ENCODE data around the gene ANKRD60. TPM values are rescaled to one million over a fixed set of nuclear protein-coding genes. Genes with fewer than 3 reads are reported as not detected.

Gene ANKRD60
- total and polyA plus RNA-seq, 3 experiments from 2014 or later, result not detected

DNA sequence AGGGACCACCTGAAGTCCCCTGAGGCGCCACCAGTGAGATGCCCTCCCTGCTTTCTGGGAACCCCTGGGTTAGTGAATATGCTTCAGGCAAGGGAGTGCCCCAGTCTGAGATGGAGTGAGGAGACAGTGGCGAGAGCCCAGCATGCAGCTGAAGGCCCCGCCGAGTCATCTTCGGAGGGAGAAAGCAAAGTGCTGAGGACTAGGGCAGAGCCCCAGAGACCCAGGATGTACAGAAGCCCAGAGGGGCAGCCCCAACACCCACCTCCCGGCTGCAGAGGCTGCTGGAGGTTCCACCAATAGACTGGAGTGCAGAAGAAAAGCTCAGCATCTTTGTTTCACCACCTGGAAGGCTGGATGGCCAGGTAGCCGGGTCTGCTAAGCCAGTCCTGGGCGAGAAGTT lies 14.1 kb downstream of the ANKRD60 start:
- no peak for DNase-seq
- ChIA-PET POLR2A (no interaction called here), CTCF (no interaction called here)
- Mint-ChIP-seq H3K27me3 (peaks cover 15 to 55% of the 10 kb centered on the region in 2 donors), H3K27ac (peak overlapping the region in 1 of 8 donors; percentile 11), H3K36me3 (no peaks in the 10 kb centered on the region), H3K4me1 (peaks cover 0 to 7% (median 4%) of the 10 kb centered on the region in 3 donors), H3K4me3 (no peak overlapping the region), H3K9me3 (peaks cover 0 to 13% (median 5%) of the 10 kb centered on the region in 5 donors)
- Histone ChIP-seq H3K27ac (ENCODE audit: low read depth, low read length) (no peak overlapping the region), H3K27me3 (ENCODE audit: insufficient read depth, low read length, poor library complexity, severe bottlenecking) (peaks cover 7% of the 10 kb centered on the region), H3K4me3 (ENCODE audit: low read length) (no peak overlapping the region), H3K4me1 (ENCODE audit: insufficient read depth, low read length) (no peaks in the 10 kb centered on the region), H3K36me3 (ENCODE audit: insufficient read depth, low read length) (no peaks in the 10 kb centered on the region), H3K9me3 (ENCODE audit: low read length) (no peaks in the 10 kb centered on the region)

DNA sequence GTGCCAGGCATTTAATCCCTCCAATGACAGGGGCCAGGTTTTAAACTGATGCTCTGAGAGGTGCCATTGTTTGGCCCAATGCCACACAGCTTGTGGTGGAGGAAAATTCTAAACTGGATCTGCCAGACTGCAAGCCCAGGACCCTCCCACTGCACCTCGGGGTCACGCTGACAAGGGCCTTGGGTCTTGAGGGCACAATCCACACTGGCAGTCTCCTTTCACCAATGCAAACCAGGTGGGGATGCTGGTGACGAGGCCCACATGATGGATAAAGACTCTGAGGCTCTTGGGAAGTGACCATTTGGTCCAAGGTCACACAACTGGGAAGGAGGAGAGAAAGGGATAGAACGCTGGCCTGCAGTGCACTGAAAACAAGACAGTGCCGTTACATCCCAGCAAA lies 14.7 kb downstream of the ANKRD60 start:
- Histone ChIP-seq H3K4me1 (ENCODE audit: insufficient read depth, low read length) (no peaks in the 10 kb centered on the region), H3K9me3 (ENCODE audit: low read length) (no peaks in the 10 kb centered on the region), H3K36me3 (ENCODE audit: insufficient read depth, low read length) (no peaks in the 10 kb centered on the region), H3K27ac (ENCODE audit: low read depth, low read length) (no peak overlapping the region), H3K27me3 (ENCODE audit: insufficient read depth, low read length, poor library complexity, severe bottlenecking) (peaks cover 7% of the 10 kb centered on the region), H3K4me3 (ENCODE audit: low read length) (no peak overlapping the region)
- no peak for DNase-seq
- H3K27me3 Mint-ChIP-seq, result peaks cover 9 to 49% of the 10 kb centered on the region in 2 donors
- no peak overlapping the region for H3K4me3 Mint-ChIP-seq
- no peaks in the 10 kb centered on the region for H3K36me3 Mint-ChIP-seq
- H3K27ac Mint-ChIP-seq, result no peak overlapping the region
- CTCF ChIA-PET, result no interaction called here
- peaks cover 0 to 7% (median 4%) of the 10 kb centered on the region in 3 donors for H3K4me1 Mint-ChIP-seq
- POLR2A ChIA-PET, result no interaction called here
- H3K9me3 Mint-ChIP-seq, result peaks cover 0 to 7% (median 0%) of the 10 kb centered on the region in 5 donors

DNA sequence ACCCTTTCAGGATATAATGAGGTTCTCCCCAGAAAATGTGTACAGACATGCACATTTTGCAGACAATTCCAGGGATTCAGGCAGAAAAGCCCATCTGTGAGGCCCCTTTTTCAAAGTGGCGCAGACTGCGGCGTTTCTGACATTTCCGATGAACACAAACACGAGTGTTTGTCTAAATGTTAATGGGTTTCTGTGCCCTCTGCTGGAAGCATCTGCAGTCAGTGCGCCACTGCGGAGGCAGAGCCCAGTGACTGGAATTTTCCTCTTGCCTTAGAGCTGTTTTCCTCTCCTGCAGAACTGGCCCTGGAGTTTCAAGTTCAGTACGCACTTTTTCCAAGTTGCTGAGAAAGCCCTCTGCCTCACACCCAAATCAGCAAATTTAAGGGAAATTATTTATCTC lies 15.3 kb downstream of the ANKRD60 start:
- Mint-ChIP-seq H3K9me3 (peaks cover 0 to 1% (median 0%) of the 10 kb centered on the region in 5 donors), H3K27ac (no peak overlapping the region), H3K4me3 (no peak overlapping the region), H3K4me1 (peaks cover 0 to 7% (median 4%) of the 10 kb centered on the region in 3 donors), H3K36me3 (no peaks in the 10 kb centered on the region), H3K27me3 (peaks cover 3 to 43% of the 10 kb centered on the region in 2 donors)
- DNase-seq, result no peak
- ChIA-PET CTCF (interaction anchor here (0.6 kb wide), 1 partner anchor 33 kb away, joined by 3 read pairs; no protein-coding TSS in a partner anchor), POLR2A (no interaction called here)
- no peaks in the 10 kb centered on the region for H3K9me3 ChIP-seq (ENCODE audit: low read length)
- no peaks in the 10 kb centered on the region for H3K36me3 ChIP-seq (ENCODE audit: insufficient read depth, low read length)
- no peak overlapping the region for H3K27ac ChIP-seq (ENCODE audit: low read depth, low read length)
- H3K27me3 ChIP-seq (ENCODE audit: insufficient read depth, low read length, poor library complexity, severe bottlenecking), result peaks cover 7% of the 10 kb centered on the region
- H3K4me3 ChIP-seq (ENCODE audit: low read length), result no peak overlapping the region
- no peaks in the 10 kb centered on the region for H3K4me1 ChIP-seq (ENCODE audit: insufficient read depth, low read length)

DNA sequence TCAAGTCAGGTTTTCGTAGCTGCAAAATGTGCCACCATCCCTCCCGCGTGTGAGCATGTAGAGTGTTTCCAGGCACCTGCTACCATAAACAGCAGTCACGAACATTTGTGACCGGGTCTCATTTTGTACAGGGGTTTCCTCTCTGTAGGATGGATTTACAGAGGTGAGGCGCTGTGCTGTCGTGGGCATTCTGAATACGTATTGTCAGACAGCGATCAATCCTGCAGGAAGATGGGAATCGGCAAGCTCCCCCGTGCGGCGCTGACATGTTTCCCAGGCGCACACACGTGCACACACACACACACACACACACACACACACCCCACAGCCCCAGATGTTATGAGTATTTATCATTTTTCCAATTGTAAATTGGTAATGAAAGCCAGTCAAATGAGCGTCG lies 15.8 kb downstream of the ANKRD60 start:
- no peak for DNase-seq
- no peaks in the 10 kb centered on the region for H3K9me3 Mint-ChIP-seq
- peaks cover 0 to 7% (median 4%) of the 10 kb centered on the region in 3 donors for H3K4me1 Mint-ChIP-seq
- no peak overlapping the region for H3K27ac ChIP-seq (ENCODE audit: low read depth, low read length)
- ChIA-PET POLR2A (no interaction called here), CTCF (interaction anchor here (0.6 kb wide), 1 partner anchor 33 kb away, joined by 3 read pairs; no protein-coding TSS in a partner anchor)
- H3K36me3 ChIP-seq (ENCODE audit: insufficient read depth, low read length), result no peaks in the 10 kb centered on the region
- H3K4me1 ChIP-seq (ENCODE audit: insufficient read depth, low read length), result no peaks in the 10 kb centered on the region
- no peaks in the 10 kb centered on the region for H3K36me3 Mint-ChIP-seq
- peaks cover 3 to 38% of the 10 kb centered on the region in 2 donors for H3K27me3 Mint-ChIP-seq
- peaks cover 7% of the 10 kb centered on the region for H3K27me3 ChIP-seq (ENCODE audit: insufficient read depth, low read length, poor library complexity, severe bottlenecking)
- H3K4me3 Mint-ChIP-seq, result no peak overlapping the region
- H3K27ac Mint-ChIP-seq, result no peak overlapping the region
- H3K9me3 ChIP-seq (ENCODE audit: low read length), result no peaks in the 10 kb centered on the region
- H3K4me3 ChIP-seq (ENCODE audit: low read length), result no peak overlapping the region

DNA sequence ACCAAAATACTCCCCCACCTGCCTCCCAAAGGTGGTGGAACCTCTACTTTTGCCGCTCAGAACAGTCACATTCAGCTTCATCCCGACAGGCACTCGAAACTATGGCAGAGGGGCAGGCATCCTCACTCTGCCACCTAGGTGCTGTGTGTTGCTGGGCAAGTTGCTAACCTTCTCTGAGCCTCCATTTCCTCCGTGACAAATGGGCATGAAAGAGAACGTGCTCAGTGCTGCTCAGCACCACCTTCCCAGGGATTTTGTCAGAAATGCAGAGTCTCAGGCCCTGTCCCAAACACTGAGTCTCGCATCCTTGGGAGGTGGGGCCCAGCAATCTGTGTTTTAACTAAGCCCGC lies 18.1 kb downstream of the ANKRD60 start:
- H3K27me3 Mint-ChIP-seq, result peaks cover 7 to 23% of the 10 kb centered on the region in 2 donors
- H3K27ac Mint-ChIP-seq, result peak overlapping the region in 1 of 8 donors; percentile 43
- H3K36me3 Mint-ChIP-seq, result no peaks in the 10 kb centered on the region
- Histone ChIP-seq H3K4me1 (ENCODE audit: insufficient read depth, low read length) (no peaks in the 10 kb centered on the region), H3K27me3 (ENCODE audit: insufficient read depth, low read length, poor library complexity, severe bottlenecking) (peaks cover 7% of the 10 kb centered on the region), H3K36me3 (ENCODE audit: insufficient read depth, low read length) (no peaks in the 10 kb centered on the region), H3K9me3 (ENCODE audit: low read length) (no peaks in the 10 kb centered on the region), H3K4me3 (ENCODE audit: low read length) (no peak overlapping the region), H3K27ac (ENCODE audit: low read depth, low read length) (no peak overlapping the region)
- no peak overlapping the region for H3K4me3 Mint-ChIP-seq
- H3K9me3 Mint-ChIP-seq, result peaks cover 0 to 2% (median 0%) of the 10 kb centered on the region in 5 donors
- peaks cover 0 to 7% (median 4%) of the 10 kb centered on the region in 3 donors for H3K4me1 Mint-ChIP-seq
- POLR2A ChIA-PET, result interaction anchor here (0.6 kb wide), 1 partner anchor 522 kb away, joined by 3 read pairs; no protein-coding TSS in a partner anchor
- CTCF ChIA-PET, result interaction anchor here (0.7 to 3.0 kb wide), 10 partner anchors 9 to 617 kb away, joined by 3 to 18 read pairs (median 4); no protein-coding TSS in a partner anchor
- no peak for DNase-seq

DNA sequence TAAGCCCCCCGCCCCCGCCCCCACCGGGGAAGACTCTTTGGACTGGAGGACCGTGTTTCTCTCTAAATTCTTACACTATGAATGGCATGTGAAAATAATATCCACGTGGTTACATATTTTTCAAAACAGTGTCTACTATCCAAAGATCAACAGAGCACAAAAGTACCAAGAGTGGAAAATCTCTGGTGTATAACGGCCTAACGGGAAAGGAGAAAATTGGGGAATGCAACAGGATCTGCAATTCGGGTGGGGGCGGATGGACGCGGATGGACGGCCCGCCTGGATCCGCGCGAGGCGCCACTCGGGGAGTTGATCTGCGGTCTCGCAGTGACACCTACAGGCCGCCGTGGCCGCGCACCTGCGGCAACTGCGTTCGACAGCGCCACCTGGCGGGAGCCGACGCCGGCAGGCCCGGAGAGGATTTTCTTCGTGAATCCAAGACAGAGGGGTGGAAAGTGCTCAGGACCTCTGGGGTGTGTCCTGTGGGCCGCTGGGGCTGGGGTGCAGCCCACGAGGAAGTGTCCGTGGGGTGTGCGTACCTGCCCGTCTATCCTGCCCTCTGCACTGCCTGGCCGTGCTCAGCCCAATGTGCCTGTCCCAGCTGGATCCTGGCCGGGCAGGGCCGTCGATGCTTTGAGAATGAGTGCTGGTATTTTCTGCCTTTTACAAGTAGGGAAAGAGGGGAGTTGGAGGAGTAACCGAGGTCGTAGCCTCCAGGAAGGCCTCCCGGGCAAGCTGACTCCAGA lies 18.6 kb downstream of the ANKRD60 start:
- H3K36me3 Mint-ChIP-seq, result no peaks in the 10 kb centered on the region
- ChIA-PET POLR2A (no interaction called here), CTCF (interaction anchor here (0.5 to 3.0 kb wide), 12 partner anchors 10 to 616 kb away, joined by 3 to 18 read pairs (median 4); partner anchors contain the start of gene ZBP1)

DNA sequence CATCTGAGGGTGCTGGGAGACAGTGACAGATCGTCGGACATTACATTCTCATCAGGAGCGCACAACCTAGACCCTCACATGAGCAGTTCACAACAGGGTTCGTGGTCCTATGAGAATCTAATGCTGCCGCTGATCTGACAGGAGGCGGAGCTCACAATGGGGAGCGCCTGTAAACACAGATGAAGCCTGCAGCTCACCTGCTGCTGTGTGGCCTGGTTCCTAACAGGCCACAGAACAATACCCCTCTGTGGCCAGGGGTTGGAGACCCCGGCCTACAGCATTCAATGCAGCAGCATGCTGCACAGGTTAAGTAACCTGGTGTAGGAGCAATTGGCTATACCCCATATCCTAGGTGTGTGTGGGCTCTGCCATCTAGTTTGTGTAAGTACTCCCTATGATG lies 19.5 kb downstream of the ANKRD60 start:
- ChIA-PET POLR2A (no interaction called here), CTCF (interaction anchor here (0.5 to 3.0 kb wide), 7 partner anchors 11 to 615 kb away, joined by 3 to 18 read pairs (median 4); partner anchors contain the start of gene ZBP1)
- peak overlapping the region in 1 of 8 donors; percentile 3 for H3K27ac Mint-ChIP-seq
- Histone ChIP-seq H3K4me3 (ENCODE audit: low read length) (no peak overlapping the region), H3K9me3 (ENCODE audit: low read length) (no peaks in the 10 kb centered on the region), H3K27me3 (ENCODE audit: insufficient read depth, low read length, poor library complexity, severe bottlenecking) (peaks cover 7% of the 10 kb centered on the region), H3K36me3 (ENCODE audit: insufficient read depth, low read length) (no peaks in the 10 kb centered on the region), H3K4me1 (ENCODE audit: insufficient read depth, low read length) (no peaks in the 10 kb centered on the region), H3K27ac (ENCODE audit: low read depth, low read length) (no peak overlapping the region)
- H3K4me1 Mint-ChIP-seq, result peaks cover 0 to 7% (median 4%) of the 10 kb centered on the region in 3 donors
- H3K4me3 Mint-ChIP-seq, result no peak overlapping the region
- DNase-seq, result no peak
- H3K27me3 Mint-ChIP-seq, result peaks cover 7 to 15% of the 10 kb centered on the region in 2 donors
- H3K9me3 Mint-ChIP-seq, result peaks cover 0 to 2% (median 0%) of the 10 kb centered on the region in 5 donors
- no peaks in the 10 kb centered on the region for H3K36me3 Mint-ChIP-seq

More for the DNA sequence above, 18.6 kb downstream of the ANKRD60 start:
- Histone ChIP-seq H3K36me3 (ENCODE audit: insufficient read depth, low read length) (no peaks in the 10 kb centered on the region), H3K4me3 (ENCODE audit: low read length) (no peak overlapping the region), H3K27ac (ENCODE audit: low read depth, low read length) (no peak overlapping the region), H3K9me3 (ENCODE audit: low read length) (no peaks in the 10 kb centered on the region), H3K27me3 (ENCODE audit: insufficient read depth, low read length, poor library complexity, severe bottlenecking) (peaks cover 7% of the 10 kb centered on the region), H3K4me1 (ENCODE audit: insufficient read depth, low read length) (no peaks in the 10 kb centered on the region)
- H3K9me3 Mint-ChIP-seq, result peaks cover 0 to 2% (median 0%) of the 10 kb centered on the region in 5 donors
- H3K4me3 Mint-ChIP-seq, result peak overlapping the region in 3 of 7 donors; percentile 6 to 9 (median 8)
- H3K4me1 Mint-ChIP-seq, result peaks cover 0 to 7% (median 4%) of the 10 kb centered on the region in 3 donors
- peaks cover 7 to 19% of the 10 kb centered on the region in 2 donors for H3K27me3 Mint-ChIP-seq
- H3K27ac Mint-ChIP-seq, result peak overlapping the region; percentile 3 to 81 (median 56)
- peak; percentile 73 to 87 (median 81) for DNase-seq

DNA sequence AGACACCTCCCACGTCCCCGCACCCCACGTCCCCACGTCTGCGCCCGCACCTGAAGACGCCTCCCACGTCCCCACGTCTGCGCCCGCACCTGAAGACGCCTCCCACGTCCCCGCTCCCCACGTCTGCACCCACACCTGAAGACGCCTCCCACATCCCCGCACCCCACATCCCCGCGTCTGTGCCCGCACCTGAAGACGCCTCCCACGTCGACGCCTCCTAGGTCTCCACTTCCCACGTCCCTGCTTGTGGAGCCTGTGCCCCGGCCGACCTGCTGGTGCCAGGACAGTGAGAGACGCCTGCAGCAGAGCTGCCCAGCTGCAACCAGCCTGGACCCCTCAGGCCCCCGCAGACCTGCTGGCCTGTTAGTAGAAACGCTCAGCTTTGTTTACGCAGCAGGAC lies 22.6 kb downstream of the ANKRD60 start:
- no peaks in the 10 kb centered on the region for H3K4me1 ChIP-seq (ENCODE audit: insufficient read depth, low read length)
- no peaks in the 10 kb centered on the region for H3K36me3 Mint-ChIP-seq
- DNase-seq, result no peak
- no peaks in the 10 kb centered on the region for H3K9me3 ChIP-seq (ENCODE audit: low read length)
- CTCF ChIA-PET, result no interaction called here
- H3K36me3 ChIP-seq (ENCODE audit: insufficient read depth, low read length), result no peaks in the 10 kb centered on the region
- H3K27ac ChIP-seq (ENCODE audit: low read depth, low read length), result no peak overlapping the region
- peaks cover 0 to 7% (median 4%) of the 10 kb centered on the region in 3 donors for H3K4me1 Mint-ChIP-seq
- H3K4me3 ChIP-seq (ENCODE audit: low read length), result no peak overlapping the region
- H3K27ac Mint-ChIP-seq, result no peak overlapping the region
- H3K4me3 Mint-ChIP-seq, result no peak overlapping the region
- POLR2A ChIA-PET, result no interaction called here
- H3K9me3 Mint-ChIP-seq, result peaks cover 0 to 2% (median 0%) of the 10 kb centered on the region in 5 donors
- H3K27me3 ChIP-seq (ENCODE audit: insufficient read depth, low read length, poor library complexity, severe bottlenecking), result peaks cover 7% of the 10 kb centered on the region
- H3K27me3 Mint-ChIP-seq, result peaks cover 5 to 11% of the 10 kb centered on the region in 2 donors
